Osteoblast (primary cell): ENCODE data around the gene MBOAT7. TPM values are rescaled to one million over a fixed set of nuclear protein-coding genes. Genes with fewer than 3 reads are reported as not detected.
"Not testable (repeated sequence)": the region's sequence is repeated elsewhere in the genome, so short reads cannot be mapped to it uniquely, and the experiment has no call there.

Experiments used
- DNase-seq: peaks from one replicate; pipeline ENCODE4 v3.0.0; 2011; ENCODE audit warnings: low spot score, mixed read lengths; ENCODE audit not compliant: insufficient read length; ENCODE audit errors: missing footprints
- H2AFZ ChIP-seq: 2 replicates; pipeline ENCODE4 v1.6.0; 2011; ENCODE audit warnings: mild to moderate bottlenecking, low read length
- H3K27ac ChIP-seq: 2 replicates; pipeline ENCODE4 v1.5.1; 2011; ENCODE audit warnings: mild to moderate bottlenecking, low read depth, low read length, moderate library complexity
- H3K27me3 ChIP-seq: 2 replicates; pipeline ENCODE4 v1.6.0; 2012; ENCODE audit warnings: mild to moderate bottlenecking, control low read depth, inconsistent platforms, low read length, moderate library complexity; ENCODE audit not compliant: insufficient read depth
- H3K36me3 ChIP-seq: 2 replicates; pipeline ENCODE4 v1.5.1; 2011; ENCODE audit warnings: mild to moderate bottlenecking, low read length, control low read depth, moderate library complexity; ENCODE audit not compliant: insufficient read depth
- H3K4me1 ChIP-seq: 2 replicates; pipeline ENCODE4 v1.5.1; 2011; ENCODE audit warnings: mild to moderate bottlenecking, low read length, control low read depth, moderate library complexity; ENCODE audit not compliant: insufficient read depth
- H3K4me2 ChIP-seq: 2 replicates; pipeline ENCODE4 v1.6.0; 2011; ENCODE audit warnings: mild to moderate bottlenecking, low read length; ENCODE audit not compliant: insufficient read depth
- H3K4me3 ChIP-seq: fragments of 200-600 bp; sonication (generic); 3 replicates; pipeline ENCODE4 v1.5.1; 2012; ENCODE audit warnings: mild to moderate bottlenecking, low read length, inconsistent platforms; ENCODE audit not compliant: insufficient read depth
- H3K79me2 ChIP-seq: 2 replicates; pipeline ENCODE4 v1.6.0; 2012; ENCODE audit warnings: mild to moderate bottlenecking, low read length, control low read depth, inconsistent platforms; ENCODE audit not compliant: insufficient read depth
- H3K9me3 ChIP-seq: 2 replicates; pipeline ENCODE4 v1.5.1; 2011; ENCODE audit warnings: low read depth, low read length, control low read depth
- H4K20me1 ChIP-seq: 2 replicates; pipeline ENCODE4 v1.6.0; 2012; ENCODE audit warnings: mild to moderate bottlenecking, low read length, control low read depth; ENCODE audit not compliant: insufficient read depth
- CTCF ChIP-seq: IDR thresholded peaks from 2 replicates; pipeline ENCODE4 v1.5.1; 2011; ENCODE audit warnings: mild to moderate bottlenecking, low read depth, low read length, moderate library complexity; ENCODE audit errors: extremely low read depth
- total RNA-seq: library from RNA; depleted of rRNA; stranded (reverse); fragments of >200 nt; gene quantifications from 2 replicates; pipeline ENCODE4 v1.2.3, GENCODE V29; 2012

MBOAT7 gene
- total RNA-seq, 1 donor, result 26.1 TPM

- Histone ChIP-seq H4K20me1 (no peaks in the 10 kb centered on the region), H3K9me3 (no peaks in the 10 kb centered on the region), H3K36me3 (no peaks in the 10 kb centered on the region), H3K4me1 (no peaks in the 10 kb centered on the region), H3K27me3 (peaks cover 2% of the 10 kb centered on the region), H3K79me2 (no peaks in the 10 kb centered on the region), H3K4me2 (no peak overlapping the region), H3K27ac (no peak overlapping the region), H2AFZ (no peak overlapping the region), H3K4me3 (no peak overlapping the region)
- TF ChIP-seq CTCF, result no peak
- peak; percentile 17 for DNase-seq
Measured at GRCh38 chr19:54230031-54230430, 40.7 kb upstream of the MBOAT7 start.

- Histone ChIP-seq H3K9me3 (no peaks in the 10 kb centered on the region), H4K20me1 (no peaks in the 10 kb centered on the region), H2AFZ (no peak overlapping the region), H3K4me2 (no peak overlapping the region), H3K4me3 (no peak overlapping the region), H3K27ac (no peak overlapping the region), H3K27me3 (peaks cover 2% of the 10 kb centered on the region), H3K4me1 (no peaks in the 10 kb centered on the region), H3K36me3 (no peaks in the 10 kb centered on the region), H3K79me2 (no peaks in the 10 kb centered on the region)
- TF ChIP-seq CTCF, result no peak
- peak; percentile 17 for DNase-seq
Measured at GRCh38 chr19:54229146-54229545, 39.8 kb upstream of the MBOAT7 start.

- peak; percentile 9 for DNase-seq
- not testable (repeated sequence) for H3K36me3 ChIP-seq
Measured at GRCh38 chr19:54224619-54225018, 35.2 kb upstream of the MBOAT7 start.

GRCh38 chr19:54223937-54224281 lies 34.5 kb upstream of the MBOAT7 start:
- H3K36me3 ChIP-seq, H3K4me2 ChIP-seq, H3K4me1 ChIP-seq, H3K9me3 ChIP-seq, H3K27me3 ChIP-seq, H4K20me1 ChIP-seq, H3K4me3 ChIP-seq, H3K79me2 ChIP-seq, DNase-seq, H3K27ac ChIP-seq, H2AFZ ChIP-seq: not testable (repeated sequence)

More at GRCh38 chr19:54224619-54225018, 35.2 kb upstream of the MBOAT7 start:
- H3K79me2 ChIP-seq, H3K27ac ChIP-seq, H3K4me2 ChIP-seq, H2AFZ ChIP-seq, H3K4me1 ChIP-seq, H3K4me3 ChIP-seq, H4K20me1 ChIP-seq, H3K9me3 ChIP-seq, H3K27me3 ChIP-seq: not testable (repeated sequence)

- not testable (repeated sequence) for H2AFZ ChIP-seq, H3K27me3 ChIP-seq, H3K79me2 ChIP-seq
Measured at GRCh38 chr19:54223277-54223936, 34.0 kb upstream of the MBOAT7 start.

GRCh38 chr19:54222474-54223276 lies 33.3 kb upstream of the MBOAT7 start, which contains the start of gene LILRB3:
TSS of gene LILRB3 (minus strand) at chr19:54223007. CDS start at chr19:54222976, 31 bp downstream.
- H4K20me1 ChIP-seq, DNase-seq, H3K79me2 ChIP-seq, H2AFZ ChIP-seq, H3K4me3 ChIP-seq, H3K27me3 ChIP-seq, H3K9me3 ChIP-seq, H3K27ac ChIP-seq, H3K4me2 ChIP-seq, H3K4me1 ChIP-seq, H3K36me3 ChIP-seq: not testable (repeated sequence)

More at GRCh38 chr19:54223277-54223936, 34.0 kb upstream of the MBOAT7 start:
- not testable (repeated sequence) for H3K4me1 ChIP-seq, H4K20me1 ChIP-seq, H3K4me2 ChIP-seq, H3K36me3 ChIP-seq, H3K4me3 ChIP-seq, H3K9me3 ChIP-seq, H3K27ac ChIP-seq
- peak; percentile 8 for DNase-seq

- H3K4me3 ChIP-seq, H3K27ac ChIP-seq, H3K9me3 ChIP-seq, H3K79me2 ChIP-seq, H4K20me1 ChIP-seq, H3K36me3 ChIP-seq, H3K4me2 ChIP-seq, H2AFZ ChIP-seq, H3K27me3 ChIP-seq, DNase-seq, H3K4me1 ChIP-seq: not testable (repeated sequence)
Measured at GRCh38 chr19:54221947-54222346, 32.6 kb upstream of the MBOAT7 start.
